K562 (cell line): ENCODE measurements around the gene ILF3. TPM values are rescaled to one million over a fixed set of nuclear protein-coding genes. Genes with fewer than 3 reads are reported as not detected.
A peak's percentile ranks its signal among the peaks of the same experiment; 100 is the strongest.

Source experiments
- ATAC-seq: fragments of 200-7000 bp; cut with Tn5 transposase; 3 replicates; pipeline ENCODE4 v1.9.1; 2020; ENCODE audit warnings: moderate library complexity
- BruUV-seq: library from RNA; stranded (reverse); fragments of 400-500 nt; replicated peaks from 2 replicates; lab custom pipeline; 2021; lab: Mats Ljungman, UMichigan
- CTCF ChIA-PET: fragments of 300-600 bp; formaldehyde crosslinking; extraction: SDS; loops from one replicate; lab custom pipeline; 2021; ENCODE audit warnings: low intra/inter-chr PET ratio; lab: Yijun Ruan, JAX
- POLR2A ChIA-PET: fragments of 300-600, 350-650 bp; sonication (Branson Sonifier 250); formaldehyde crosslinking; extraction: SDS; loops from one replicate; lab custom pipeline; 2021; ENCODE audit warnings: antibody characterized with exemption, inconsistent platforms; lab: Yijun Ruan, JAX
- DNase-seq, 4 experiments: peaks; one replicate each; pipeline versions ENCODE4 v3.0.0 to v3.0.0-alpha.2; 2011 to 2018; ENCODE audit warnings: low spot score in 3 of 4, mixed read lengths in 3 of 4; ENCODE audit errors: extremely low read depth in 1 of 4
- FAIRE-seq: peaks from 2 replicates; lab custom pipeline; 2011; peaks lifted over from hg19 to GRCh38; lab: Jason Lieb, UNC
- H2AFZ ChIP-seq: 2 replicates; pipeline ENCODE4 v1.6.0; 2011; ENCODE audit warnings: low read depth, low read length, control low read depth, inconsistent platforms
- H3K27ac ChIP-seq: fragments of 200-600 bp; 3 replicates; pipeline ENCODE4 v1.8.0; 2011; ENCODE audit warnings: low read depth, mild to moderate bottlenecking, control low read depth, inconsistent platforms, low read length, moderate library complexity, mixed read lengths; ENCODE audit errors: extremely low read depth
- H3K27me3 ChIP-seq, 2 experiments: fragments of 300-600 bp in 1 of 2; 2 replicates in 1 of 2; 3 replicates in 1 of 2; pipeline versions ENCODE4 v1.6.0 to v1.8.0; 2011; ENCODE audit warnings: inconsistent platforms in 2 of 2, low read length in 2 of 2, mild to moderate bottlenecking in 1 of 2, mixed read lengths in 1 of 2, moderate library complexity in 1 of 2; ENCODE audit not compliant: control insufficient read depth in 2 of 2, insufficient read depth in 2 of 2
- H3K36me3 ChIP-seq: fragments of 300-600 bp; 3 replicates; pipeline ENCODE4 v1.8.0; 2011; ENCODE audit warnings: mild to moderate bottlenecking, low read length, inconsistent platforms; ENCODE audit not compliant: control insufficient read depth, insufficient read depth
- H3K4me1 ChIP-seq, 2 experiments: fragments of 200-600 bp in 1 of 2; replicated peaks in 1 of 2; 2 replicates in 1 of 2; 3 replicates in 1 of 2; pipeline versions ENCODE4 v1.5.1 to v1.8.0; 2011; ENCODE audit warnings: inconsistent platforms in 2 of 2, low read length in 2 of 2, mild to moderate bottlenecking in 1 of 2, mixed read lengths in 1 of 2, moderate library complexity in 1 of 2; ENCODE audit not compliant: control insufficient read depth in 2 of 2, insufficient read depth in 2 of 2
- H3K4me2 ChIP-seq: 2 replicates; pipeline ENCODE4 v1.6.1; 2011; ENCODE audit warnings: low read length, control low read depth, inconsistent platforms, mixed read lengths; ENCODE audit not compliant: insufficient read depth
- H3K4me3 ChIP-seq: fragments of 200-600 bp; sonication (generic), shearing (Covaris generic); 2 replicates; pipeline ENCODE4 v1.5.1; 2016; ENCODE audit warnings: control low read depth, inconsistent platforms
- H3K79me2 ChIP-seq: fragments of 200-600 bp; 3 replicates; pipeline ENCODE4 v1.8.0; 2011; ENCODE audit warnings: low read length, inconsistent platforms; ENCODE audit not compliant: control insufficient read depth, insufficient read depth
- H3K9ac ChIP-seq, 2 experiments: 2 replicates each; pipeline versions ENCODE4 v1.6.0 to v1.6.1; 2011; ENCODE audit warnings: low read depth in 2 of 2, low read length in 2 of 2, control low read depth in 1 of 2, inconsistent platforms in 1 of 2, mild to moderate bottlenecking in 1 of 2, mixed read lengths in 1 of 2; ENCODE audit not compliant: insufficient read depth in 1 of 2
- H3K9me1 ChIP-seq: one replicate; pipeline ENCODE4 v1.6.0; 2011; ENCODE audit warnings: inconsistent platforms, mild to moderate bottlenecking, low read length, moderate library complexity; ENCODE audit not compliant: control insufficient read depth, insufficient read depth
- H3K9me3 ChIP-seq: replicated peaks from 2 replicates; pipeline ENCODE4 v1.5.1; 2011; ENCODE audit warnings: low read depth, low read length, inconsistent platforms; ENCODE audit not compliant: control insufficient read depth, insufficient read depth
- H4K20me1 ChIP-seq: replicated peaks from 2 replicates; pipeline ENCODE4 v1.6.1; 2011; ENCODE audit warnings: low read length, inconsistent platforms, mixed read lengths; ENCODE audit not compliant: control insufficient read depth, insufficient read depth
- BACH1 ChIP-seq: fragments of 200-800 bp; sonication (Bioruptor generic); IDR thresholded peaks from 2 replicates; pipeline ENCODE4 v1.6.1; 2016; ENCODE audit warnings: missing genetic modification characterization, missing compliant biosample characterization
- BDP1 ChIP-seq: IDR thresholded peaks from 3 replicates; pipeline ENCODE4 v1.6.1; 2011; ENCODE audit not compliant: insufficient read length, insufficient read depth
- CBFA2T2 ChIP-seq: fragments of 450-650 bp; conservative IDR thresholded peaks from 2 replicates; pipeline ENCODE4 v1.6.1; 2017; ENCODE audit warnings: mild to moderate bottlenecking
- ERF ChIP-seq: fragments of 450-650 bp; formaldehyde crosslinking; IDR thresholded peaks from 2 replicates; pipeline ENCODE4 v1.4.0; 2020; ENCODE audit warnings: mild to moderate bottlenecking, mixed read lengths
- KAT8 ChIP-seq: fragments of 450-650 bp; IDR thresholded peaks from 2 replicates; pipeline ENCODE4 v1.6.1; 2016; ENCODE audit warnings: low read depth, mild to moderate bottlenecking
- MCM5 ChIP-seq: fragments of 450-650 bp; IDR thresholded peaks from 2 replicates; pipeline ENCODE4 v1.6.1; 2016; ENCODE audit warnings: low read depth
- NONO ChIP-seq, 2 experiments: fragments of 200-400 bp in 1 of 2; fragments of 450-650 bp in 1 of 2; formaldehyde crosslinking in 1 of 2; IDR thresholded peaks; 2 replicates each; pipeline ENCODE4 v1.6.1; 2017; ENCODE audit warnings: low read depth in 2 of 2, mild to moderate bottlenecking in 2 of 2, moderate library complexity in 2 of 2, low read length in 1 of 2
- SETDB1 ChIP-seq: IDR thresholded peaks from one replicate; pipeline ENCODE4 v1.6.1; 2012; ENCODE audit warnings: low read length, control low read depth, inconsistent platforms
- SNIP1 ChIP-seq: fragments of 450-650 bp; IDR thresholded peaks from 2 replicates; pipeline ENCODE4 v1.7.1; 2017; ENCODE audit warnings: low read depth, mild to moderate bottlenecking
- TOE1 ChIP-seq, 2 experiments: fragments of 450-650 bp in 1 of 2; sonication (generic) in 1 of 2; formaldehyde crosslinking in 1 of 2; IDR thresholded peaks; 2 replicates each; pipeline versions ENCODE4 v1.7.1 to v1.8.0; 2016 to 2022; ENCODE audit warnings: borderline replicate concordance in 2 of 2, mild to moderate bottlenecking in 2 of 2, antibody characterized with exemption in 1 of 2, inconsistent platforms in 1 of 2, low read depth in 1 of 2, missing genetic modification reagents in 1 of 2, moderate library complexity in 1 of 2
- TSHZ1 ChIP-seq: fragments of 250-450 bp; sonication (Bioruptor Pico); IDR thresholded peaks from 2 replicates; pipeline ENCODE4 v1.4.0; 2020; ENCODE audit warnings: mild to moderate bottlenecking, moderate library complexity
- YBX1 ChIP-seq: fragments of 450-650 bp; IDR thresholded peaks from 2 replicates; pipeline ENCODE4 v1.7.1; 2016; ENCODE audit warnings: mild to moderate bottlenecking
- WGBS: fragments of 100-300 bp; shearing (Covaris generic); methylation state at CpG from one replicate; pipeline ENCODE4 v1.1.6; 2016; ENCODE audit warnings: low coverage, mixed read lengths; ENCODE audit not compliant: insufficient coverage; ENCODE audit errors: missing lambda C conversion rate; 5-methylcytosine and 5-hydroxymethylcytosine counted together
- in situ Hi-C: fragments of 300-500 bp; cut with MboI; formaldehyde crosslinking; loops from 4 replicates; pipeline ENCODE4 v1.15.0; 2018; ENCODE audit warnings: inconsistent platforms, mixed read lengths
- intact Hi-C: fragments of 100-400 bp; cut with micrococcal nuclease; formaldehyde crosslinking; loops from 2 replicates; pipeline ENCODE4 v1.14.2; 2022
- polyA plus RNA-seq, 8 experiments: library from polyadenylated mRNA; depleted of rRNA in 4 of 8; stranded (reverse) in 5 of 8; unstranded in 3 of 8; fragments of >200 nt; fragmentation: Nextera tagmentation in 2 of 8; fragmentation: Illumina TruSeq in 1 of 8; extraction: Ambion mirVana in 2 of 8; extraction: Trizol in 1 of 8; gene quantifications; 2 replicates each; pipeline versions ENCODE4 v1.2.1 to v1.2.3, GENCODE V29; 2011 to 2014; ENCODE audit warnings: inconsistent platforms in 1 of 8, missing spikeins in 1 of 8
- total RNA-seq, 7 experiments: library from RNA; depleted of rRNA in 6 of 7; stranded (reverse); fragments of >200 nt in 6 of 7; fragmentation: Illumina TruSeq in 2 of 7; extraction: Trizol in 2 of 7; gene quantifications; 2 replicates each; pipeline versions ENCODE4 v1.2.1 to v1.2.3, GENCODE V29; 2011 to 2021; ENCODE audit warnings: low replicate concordance in 1 of 7
- TF ChIP-seq, protein P1 (sequence below): sonication (generic); formaldehyde crosslinking; IDR thresholded peaks from 2 replicates; pipeline ENCODE4 v1.8.0; 2022; ENCODE audit warnings: mild to moderate bottlenecking, missing genetic modification reagents
- TF ChIP-seq, protein P2 (sequence below), 2 experiments: fragments of 450-650 bp in 1 of 2; sonication (generic) in 1 of 2; formaldehyde crosslinking; conservative IDR thresholded peaks; 2 replicates each; pipeline versions ENCODE4 v1.4.0 to v1.8.1; 2020 to 2022; ENCODE audit warnings: mild to moderate bottlenecking in 1 of 2, missing genetic modification reagents in 1 of 2
- TF ChIP-seq, protein P3 (sequence below): fragments of 250-450 bp; sonication (Bioruptor Pico); IDR thresholded peaks from 2 replicates; pipeline ENCODE4 v1.5.1; 2021; ENCODE audit warnings: mild to moderate bottlenecking

The ILF3 gene
- total and polyA plus RNA-seq, 9 of the 15 experiments (the other 6 are each of a cell fraction or from before 2014, with no cell fraction given) = 26.0 to 453 (median 175) TPM

GRCh38 chr19:10685210-10685609, 31.1 kb downstream of the ILF3 start:
- Histone ChIP-seq H3K27ac (no peak overlapping the region), H3K4me3 (no peak overlapping the region), H4K20me1 (peaks cover 14% of the 10 kb centered on the region), H3K4me2 (no peak overlapping the region), H3K9ac (no peak overlapping the region), H3K79me2 (peaks cover 7% of the 10 kb centered on the region; the same call in 1 of the 3 replicates), H3K36me3 (peaks cover 99% of the 10 kb centered on the region), H3K27me3 (no peaks in the 10 kb centered on the region), H3K4me1 (peaks cover 0 to 17% of the 10 kb centered on the region in 2 experiments; a peak in 1 of 5 replicates), H2AFZ (no peak overlapping the region), H3K9me3 (no peaks in the 10 kb centered on the region), H3K9me1 (no peaks in the 10 kb centered on the region)
- no peak for DNase-seq
- in situ Hi-C loops (no loop called here), intact Hi-C loops (no loop called here)
- CTCF ChIA-PET = interaction anchor here (0.5 kb wide), 1 partner anchor 16 kb away, joined by 3 read pairs; no protein-coding TSS in a partner anchor
- FAIRE-seq = no peak
- ATAC-seq = no peak
- whole genome bisulfite sequencing = 90% methylated on average over 5 of the region's 5 CpGs
- TSS peak; percentile 35 for BruUV-seq
- POLR2A ChIA-PET = interaction anchor here (0.7 kb wide), 1 partner anchor 32 kb away, joined by 3 read pairs; no protein-coding TSS in a partner anchor
- TF ChIP-seq ERF (CRISPR knock-in tag) (no peak), TOE1 (IDR thresholded peaks at IDR 0.05; ENCODE audit: borderline replicate concordance) (no peak), TOE1 (CRISPR knock-in tag; IDR thresholded peaks at IDR 0.05; ENCODE audit: borderline replicate concordance, low read depth) (no peak), BACH1 (tag) (no peak), CBFA2T2 (no peak), BDP1 (no peak), TSHZ1 (CRISPR knock-in tag) (no peak), SNIP1 (no peak), SETDB1 (no peak), KAT8 (no peak), YBX1 (no peak), MCM5 (no peak), NONO (IDR thresholded peaks at IDR 0.05; ENCODE audit: low read depth in 2 of 2, low read length in 1 of 2) (no peak)
- TF ChIP-seq, protein P1, sequence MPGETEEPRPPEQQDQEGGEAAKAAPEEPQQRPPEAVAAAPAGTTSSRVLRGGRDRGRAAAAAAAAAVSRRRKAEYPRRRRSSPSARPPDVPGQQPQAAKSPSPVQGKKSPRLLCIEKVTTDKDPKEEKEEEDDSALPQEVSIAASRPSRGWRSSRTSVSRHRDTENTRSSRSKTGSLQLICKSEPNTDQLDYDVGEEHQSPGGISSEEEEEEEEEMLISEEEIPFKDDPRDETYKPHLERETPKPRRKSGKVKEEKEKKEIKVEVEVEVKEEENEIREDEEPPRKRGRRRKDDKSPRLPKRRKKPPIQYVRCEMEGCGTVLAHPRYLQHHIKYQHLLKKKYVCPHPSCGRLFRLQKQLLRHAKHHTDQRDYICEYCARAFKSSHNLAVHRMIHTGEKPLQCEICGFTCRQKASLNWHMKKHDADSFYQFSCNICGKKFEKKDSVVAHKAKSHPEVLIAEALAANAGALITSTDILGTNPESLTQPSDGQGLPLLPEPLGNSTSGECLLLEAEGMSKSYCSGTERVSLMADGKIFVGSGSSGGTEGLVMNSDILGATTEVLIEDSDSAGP (CRISPR knock-in tag) = no peak
- TF ChIP-seq, protein P2, sequence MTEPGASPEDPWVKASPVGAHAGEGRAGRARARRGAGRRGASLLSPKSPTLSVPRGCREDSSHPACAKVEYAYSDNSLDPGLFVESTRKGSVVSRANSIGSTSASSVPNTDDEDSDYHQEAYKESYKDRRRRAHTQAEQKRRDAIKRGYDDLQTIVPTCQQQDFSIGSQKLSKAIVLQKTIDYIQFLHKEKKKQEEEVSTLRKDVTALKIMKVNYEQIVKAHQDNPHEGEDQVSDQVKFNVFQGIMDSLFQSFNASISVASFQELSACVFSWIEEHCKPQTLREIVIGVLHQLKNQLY (CRISPR knock-in tag; conservative IDR thresholded peaks at IDR 0.05) = no peak
- TF ChIP-seq, protein P3, sequence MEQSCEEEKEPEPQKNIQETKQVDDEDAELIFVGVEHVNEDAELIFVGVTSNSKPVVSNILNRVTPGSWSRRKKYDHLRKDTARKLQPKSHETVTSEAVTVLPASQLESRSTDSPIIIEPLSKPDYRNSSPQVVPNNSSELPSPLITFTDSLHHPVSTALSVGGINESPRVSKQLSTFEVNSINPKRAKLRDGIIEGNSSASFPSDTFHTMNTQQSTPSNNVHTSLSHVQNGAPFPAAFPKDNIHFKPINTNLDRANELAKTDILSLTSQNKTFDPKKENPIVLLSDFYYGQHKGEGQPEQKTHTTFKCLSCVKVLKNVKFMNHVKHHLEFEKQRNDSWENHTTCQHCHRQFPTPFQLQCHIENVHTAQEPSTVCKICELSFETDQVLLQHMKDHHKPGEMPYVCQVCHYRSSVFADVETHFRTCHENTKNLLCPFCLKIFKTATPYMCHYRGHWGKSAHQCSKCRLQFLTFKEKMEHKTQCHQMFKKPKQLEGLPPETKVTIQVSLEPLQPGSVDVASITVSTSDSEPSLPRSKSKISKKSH = no peak
